NCI-H1092 (cell line): ENCODE measurements around the gene ITPKB.
"Not testable (repeated sequence)": the region's sequence is repeated elsewhere in the genome, so short reads cannot be mapped to it uniquely, and the experiment has no call there.

ENCODE experiments used
- DNase-seq: peaks from one replicate; lab custom pipeline; 2025; lab: John Stamatoyannopoulos, UW

The ITPKB gene

DNA sequence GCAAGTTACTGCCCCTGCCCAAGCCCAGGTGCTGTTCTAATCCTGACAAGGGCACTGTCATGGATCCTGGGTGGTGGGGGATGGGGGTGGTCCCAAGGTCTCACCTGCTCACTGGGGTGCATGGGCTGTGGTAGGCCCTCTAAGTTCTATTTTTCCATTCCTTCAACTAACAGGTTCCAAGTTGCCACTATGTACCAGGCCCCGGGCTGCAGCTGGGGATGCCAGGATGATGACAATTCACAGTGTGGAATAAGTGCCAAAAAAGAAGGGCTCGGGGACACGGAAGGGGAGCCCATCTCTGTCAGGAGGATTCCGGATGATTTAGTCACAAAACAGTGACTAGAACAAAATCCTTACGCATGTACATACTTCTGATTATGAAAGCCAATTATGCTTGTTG lies 114.6 kb downstream of the ITPKB start:
- no peak for DNase-seq

DNA sequence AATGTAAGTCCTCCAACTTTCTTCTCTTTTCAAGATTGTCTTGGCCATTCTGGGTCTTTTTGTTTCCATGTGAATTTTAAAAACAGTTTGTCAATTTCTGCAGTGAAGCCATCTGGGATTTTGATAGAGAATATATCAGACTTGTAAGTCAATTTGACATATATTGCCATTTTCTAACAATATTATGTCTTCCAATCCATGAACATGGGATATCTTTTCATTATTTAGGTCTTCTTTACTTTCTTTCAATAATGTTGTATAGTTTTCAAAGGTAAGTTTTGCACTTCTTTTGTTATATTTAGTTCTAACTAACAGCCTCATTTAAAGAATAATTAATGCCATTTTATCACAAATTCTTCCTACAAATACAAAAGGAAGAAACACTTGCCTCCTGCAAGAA lies 117.1 kb downstream of the ITPKB start:
- DNase-seq, result no peak

DNA sequence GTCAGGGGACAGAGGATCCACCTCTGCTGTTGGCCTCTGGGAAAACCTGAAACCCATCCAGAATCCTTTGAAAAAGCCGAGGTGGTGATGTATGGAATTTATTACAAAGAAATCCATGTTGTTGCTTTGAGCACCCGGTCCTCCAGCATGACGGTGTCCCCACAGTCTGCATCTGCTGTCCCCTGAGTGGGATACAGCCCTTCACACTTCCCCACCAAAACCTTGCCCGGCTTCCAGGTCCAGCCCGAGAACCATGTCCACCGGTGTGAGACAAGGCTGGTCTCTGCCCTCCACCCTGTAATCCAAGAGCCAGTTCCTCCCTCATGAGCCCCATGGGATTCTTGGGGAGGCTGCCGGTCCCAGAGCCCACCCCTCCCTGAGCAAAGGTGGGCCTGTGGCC lies 120.1 kb downstream of the ITPKB start:
- no peak for DNase-seq

DNA sequence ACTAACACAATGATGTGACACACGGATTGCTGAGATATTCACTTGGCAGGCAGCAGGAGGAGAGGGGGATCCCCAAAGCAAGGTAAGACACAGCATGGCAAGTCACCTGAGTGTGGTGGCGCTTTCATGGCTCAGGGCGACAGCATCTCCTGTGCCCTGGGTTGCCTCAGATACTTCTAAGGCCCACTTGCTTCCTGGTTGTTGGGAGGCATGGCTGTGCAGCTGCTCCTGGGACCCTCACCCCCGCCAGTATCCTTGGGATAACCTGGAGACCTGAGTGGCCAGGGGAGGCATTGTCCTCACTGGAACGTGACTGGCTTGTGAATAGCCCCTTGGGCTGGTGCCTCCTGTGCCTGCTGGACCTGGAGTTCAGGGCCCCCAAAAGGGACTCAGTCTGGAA lies 120.7 kb downstream of the ITPKB start:
- DNase-seq, result no peak

DNA sequence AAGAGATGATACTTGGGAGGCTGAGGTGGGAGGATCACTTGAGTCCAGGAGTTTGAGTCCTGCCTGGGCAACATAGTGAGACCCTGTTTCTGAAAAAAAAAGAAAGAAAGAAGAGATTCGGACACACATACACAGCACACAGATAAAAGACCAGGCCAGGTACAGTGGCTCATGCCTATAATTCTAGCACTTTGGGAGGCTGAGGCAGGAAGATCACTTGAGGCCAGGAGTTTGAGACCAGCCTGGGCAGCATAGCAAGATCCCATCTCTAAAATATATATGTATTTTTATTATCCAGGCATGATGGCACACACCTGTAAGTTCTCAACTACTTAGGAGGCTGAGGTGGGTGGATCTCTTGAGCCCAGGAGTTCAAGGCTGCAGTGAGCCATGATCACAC lies 121.4 kb downstream of the ITPKB start:
- DNase-seq, result not testable (repeated sequence)

DNA sequence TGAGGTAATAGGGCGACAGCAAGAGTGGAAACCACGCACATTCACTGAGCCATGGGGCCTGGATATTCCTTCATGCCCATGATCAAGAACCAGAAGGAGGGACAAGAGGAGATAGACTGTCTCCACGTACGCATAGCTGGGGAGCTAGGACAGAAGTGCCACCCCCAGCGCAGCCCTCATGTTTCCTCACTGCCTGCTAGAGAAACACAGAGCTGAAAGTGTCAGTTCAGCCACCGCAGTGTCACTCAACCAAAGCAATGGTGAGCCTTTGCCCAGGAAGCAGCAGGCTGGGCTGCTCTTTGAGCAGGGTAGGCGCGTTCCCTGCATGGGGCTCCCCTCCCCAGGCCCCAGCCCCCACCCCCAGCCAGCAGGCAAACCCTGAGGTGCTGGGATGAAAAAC lies 122.0 kb downstream of the ITPKB start:
- no peak for DNase-seq

DNA sequence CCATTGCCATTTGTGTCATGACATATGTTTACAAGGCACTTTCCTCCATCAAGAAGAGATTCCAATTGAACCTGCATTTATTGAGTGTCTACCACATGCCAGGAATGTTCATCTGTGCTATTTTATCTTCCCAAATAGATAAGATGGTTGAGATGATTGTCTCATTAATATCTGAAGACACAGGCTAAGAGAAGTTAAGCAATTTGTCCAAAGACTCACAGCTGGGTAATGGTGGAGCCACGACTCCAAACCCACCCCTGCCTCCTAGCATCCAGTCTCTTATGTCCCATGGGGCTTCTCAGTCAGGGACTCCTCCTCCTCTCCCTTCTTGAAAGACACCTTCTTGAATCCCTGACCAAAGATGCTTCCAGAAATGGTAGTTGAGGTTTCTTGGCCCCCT lies 122.4 kb downstream of the ITPKB start:
- no peak for DNase-seq

DNA sequence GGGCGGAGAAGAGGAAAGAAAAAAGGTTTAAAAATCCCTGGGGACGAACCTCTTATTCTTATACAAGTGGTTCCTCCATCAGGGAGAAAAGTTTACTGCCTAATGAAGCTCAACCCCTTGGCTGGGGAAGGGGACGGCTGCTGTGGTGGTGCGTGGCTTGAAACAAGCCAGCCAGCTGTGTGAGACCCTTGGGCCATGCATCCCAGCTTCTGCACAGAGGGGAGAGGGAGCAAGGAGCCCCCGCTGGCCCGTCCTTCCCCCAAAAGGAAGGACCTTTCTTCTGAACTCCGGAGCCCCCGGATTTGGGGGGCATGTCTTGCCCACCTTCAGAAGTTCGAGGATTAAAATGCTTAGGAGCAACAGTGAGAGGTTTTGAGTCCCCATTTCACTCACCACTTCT lies 123.2 kb downstream of the ITPKB start:
- no peak for DNase-seq

DNA sequence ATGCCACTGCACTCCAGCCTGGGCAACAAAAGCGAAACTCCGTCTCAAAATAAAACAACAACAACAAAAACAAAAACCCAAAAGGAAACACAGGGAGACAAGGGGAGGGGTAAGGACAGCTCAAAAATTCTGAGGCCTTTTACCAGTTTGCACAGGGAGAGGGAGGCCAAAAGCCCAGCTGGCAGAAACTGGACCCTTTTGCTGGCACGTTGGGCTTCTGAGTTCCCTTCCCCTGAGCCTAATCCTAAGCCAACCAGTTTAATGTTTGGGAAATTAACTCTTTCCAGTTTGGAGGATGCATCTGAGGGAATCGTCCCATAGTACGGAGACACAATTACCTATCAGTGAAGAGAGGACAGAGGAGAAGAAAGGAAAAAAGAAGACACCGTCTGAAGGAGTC lies 127.1 kb downstream of the ITPKB start:
- DNase-seq, result not testable (repeated sequence)

DNA sequence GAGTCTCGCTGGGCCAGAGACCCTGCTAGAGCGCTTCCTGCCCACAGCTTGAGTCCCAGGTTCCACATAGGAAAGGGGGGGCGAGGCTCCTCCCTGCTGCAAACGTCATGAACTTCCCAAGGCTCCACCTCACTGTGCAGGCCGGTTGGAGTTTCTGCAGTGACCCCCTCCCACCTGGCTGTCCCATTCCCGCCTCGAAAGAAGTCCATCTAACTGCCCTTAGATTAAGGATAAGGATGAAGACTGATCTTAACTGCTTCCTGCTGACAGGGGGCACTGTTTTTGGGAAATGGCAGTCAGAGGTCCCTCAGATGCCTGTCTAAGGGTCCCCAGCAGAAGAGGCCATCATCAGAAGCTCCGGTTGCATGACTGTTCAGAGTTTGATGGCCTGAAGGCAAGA lies 127.8 kb downstream of the ITPKB start:
- DNase-seq, result no peak

DNA sequence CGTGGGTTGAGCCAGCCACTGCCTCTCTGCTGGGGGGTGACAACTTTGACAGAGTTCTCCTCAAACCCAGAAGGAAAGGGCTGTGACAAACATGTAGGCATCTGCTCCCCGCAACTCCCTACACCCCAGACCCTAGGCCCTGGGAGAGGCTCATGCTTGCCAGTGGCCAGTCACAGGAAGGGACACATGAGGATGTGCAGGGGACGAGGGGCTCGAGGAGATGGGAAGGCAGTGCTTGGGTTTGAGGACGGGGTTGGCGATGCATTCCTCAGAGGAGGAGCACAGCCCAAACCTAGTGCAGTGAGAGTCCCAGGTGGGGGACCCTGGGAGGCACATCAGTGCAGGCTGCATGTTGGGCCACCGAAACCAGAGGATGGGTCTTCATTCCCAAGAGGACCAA lies 128.4 kb downstream of the ITPKB start:
- no peak for DNase-seq

DNA sequence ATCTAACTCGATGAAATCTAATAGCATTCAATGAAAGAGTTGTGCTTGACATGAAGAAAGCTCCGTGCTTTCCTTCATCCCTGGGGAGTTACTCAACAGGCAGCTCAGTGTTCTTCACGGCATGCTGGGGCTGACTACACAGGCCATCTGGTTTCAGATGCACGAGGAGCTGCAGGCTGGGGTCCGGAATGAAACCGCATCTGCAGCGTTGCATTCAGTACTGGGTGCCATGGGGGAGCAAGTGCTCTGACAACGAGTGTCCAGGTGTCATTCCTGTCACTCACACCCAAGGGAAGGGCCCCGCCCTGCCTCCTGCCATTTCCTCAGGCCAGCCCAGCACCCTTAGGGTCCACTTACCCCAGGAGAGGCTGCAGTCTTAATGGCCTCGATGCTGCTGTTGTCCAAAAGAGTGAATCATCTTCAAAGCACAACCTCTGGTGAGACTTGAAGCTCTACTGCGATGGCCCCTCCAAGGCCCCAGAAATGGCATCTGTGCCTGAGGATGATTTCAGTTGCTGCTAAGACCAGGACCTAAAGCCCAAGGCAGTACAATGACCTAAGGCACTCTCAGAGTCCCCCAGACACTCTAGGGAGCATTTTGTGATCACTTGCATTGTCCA lies 129.1 kb downstream of the ITPKB start:
- DNase-seq, result no peak

DNA sequence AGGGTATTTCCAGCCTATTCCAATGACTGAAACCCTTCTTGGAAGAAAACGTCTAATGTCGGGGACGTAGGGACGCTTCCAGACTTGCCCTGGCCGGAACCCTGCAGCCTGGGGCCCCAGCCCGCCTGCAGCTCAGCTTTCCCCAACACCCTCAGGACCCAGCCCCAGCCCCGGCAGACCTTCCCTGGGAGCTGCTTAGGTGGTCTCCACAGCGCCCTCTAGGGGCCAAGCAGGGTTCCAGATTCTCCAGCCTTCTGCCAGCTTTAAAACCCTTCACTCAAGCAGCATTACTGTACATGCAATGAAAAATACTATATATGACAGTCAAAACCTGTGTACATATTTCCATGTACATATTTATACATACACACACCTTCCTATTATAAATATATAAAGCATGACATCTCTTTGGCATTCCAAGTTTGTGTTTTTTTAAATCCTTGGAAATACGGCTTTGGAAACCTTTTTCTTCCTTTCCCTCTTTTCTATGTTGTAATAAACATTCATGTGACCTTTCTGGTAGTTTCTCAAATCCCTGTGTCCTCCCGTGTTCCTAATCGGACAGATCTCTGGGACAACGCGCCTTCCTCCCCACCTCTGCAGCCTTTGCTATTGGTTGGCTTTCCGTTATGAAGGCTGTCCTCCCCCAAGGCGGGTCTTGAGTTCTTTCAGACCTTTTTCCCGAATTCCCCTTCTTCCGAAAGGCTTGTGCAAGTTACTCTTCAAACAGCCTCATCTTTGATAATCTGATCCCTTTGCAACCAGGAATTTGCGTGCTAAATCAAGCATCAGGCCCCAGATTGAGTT lies 130.2 kb downstream of the ITPKB start:
- peak; percentile 69 for DNase-seq

DNA sequence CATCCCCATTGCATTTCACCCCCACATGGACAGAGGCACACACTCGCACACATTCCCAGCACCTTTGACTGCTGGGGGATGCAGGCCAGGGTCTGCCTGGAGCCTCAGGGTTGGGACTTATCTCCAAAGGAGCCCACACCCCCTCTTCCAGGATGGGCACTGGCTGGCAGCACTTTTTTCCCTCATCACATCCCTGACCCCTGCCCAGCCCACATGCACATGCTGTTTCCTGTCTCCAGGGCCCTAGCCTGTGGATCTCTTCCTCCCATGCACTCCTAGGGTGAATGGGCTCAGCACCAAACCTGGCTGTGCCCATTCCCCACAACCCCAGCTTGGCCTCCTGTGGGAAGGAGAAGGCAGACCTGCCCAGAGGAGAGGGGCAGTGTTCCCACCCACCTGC lies 131.3 kb downstream of the ITPKB start:
- no peak for DNase-seq

DNA sequence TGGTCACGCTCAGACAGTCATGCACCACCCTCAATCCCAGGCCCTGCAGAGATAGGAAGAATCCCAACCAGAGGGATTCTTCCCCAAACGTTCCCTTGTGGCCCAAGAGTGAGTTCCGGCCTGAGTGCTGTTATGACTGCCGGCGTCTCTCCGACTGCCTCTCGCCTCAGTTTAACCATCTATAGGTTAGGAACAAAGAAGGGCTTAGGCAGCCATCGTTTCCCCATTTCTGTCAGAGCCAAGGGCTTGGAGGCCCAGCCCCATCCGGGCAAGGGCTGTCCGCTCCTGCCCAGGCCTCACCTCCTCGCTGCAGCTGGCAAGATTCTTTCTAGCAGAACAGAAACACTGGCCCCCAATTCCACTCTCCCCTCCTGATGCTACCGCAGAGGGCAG lies 131.8 kb downstream of the ITPKB start:
- no peak for DNase-seq

DNA sequence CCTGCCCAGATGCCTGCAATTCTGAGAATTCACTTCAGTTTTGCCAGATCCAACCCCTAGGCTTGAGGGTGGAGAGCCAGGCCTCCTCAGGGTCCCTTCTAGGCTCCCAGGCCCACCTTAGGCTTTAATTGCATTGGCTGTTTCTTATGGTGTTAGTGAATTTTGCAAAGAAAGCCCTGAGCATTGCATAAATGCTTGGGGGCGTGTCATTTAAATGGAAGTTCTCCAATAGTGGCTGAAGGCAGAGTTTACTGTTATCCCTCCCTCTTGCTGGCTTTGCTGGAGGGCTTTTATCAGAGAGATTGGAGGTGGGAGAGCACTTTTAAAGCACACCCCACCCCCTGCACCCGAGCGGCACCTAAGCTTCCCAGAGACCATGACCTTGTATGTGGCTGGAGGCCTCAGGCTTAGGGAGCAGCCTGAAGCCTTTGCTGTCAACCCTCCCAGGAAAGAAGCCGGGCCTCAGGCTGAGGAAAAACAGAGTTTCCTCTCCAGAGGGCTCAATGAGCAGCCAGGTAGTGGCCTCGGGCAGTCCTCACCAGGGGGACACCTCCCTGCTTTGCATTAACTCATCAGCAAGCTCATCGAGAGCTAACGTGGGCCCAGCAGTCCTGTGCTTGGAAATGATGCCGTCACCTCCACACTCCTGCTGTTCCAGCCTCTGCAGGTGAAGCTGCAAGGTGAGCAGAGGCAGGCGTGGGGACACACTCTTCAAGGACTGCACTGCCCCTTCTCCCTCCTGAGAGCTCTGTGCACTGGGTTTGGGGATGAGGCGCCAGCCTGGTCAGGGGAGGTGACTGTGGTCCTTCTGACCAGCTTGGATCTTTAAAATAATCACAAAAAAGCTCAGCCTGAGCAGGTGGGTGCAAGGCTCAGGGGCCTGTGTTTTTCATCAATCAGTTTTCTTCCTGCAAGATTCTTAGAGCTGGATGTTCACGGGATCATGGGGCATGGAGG lies 132.5 kb downstream of the ITPKB start:
- no peak for DNase-seq

DNA sequence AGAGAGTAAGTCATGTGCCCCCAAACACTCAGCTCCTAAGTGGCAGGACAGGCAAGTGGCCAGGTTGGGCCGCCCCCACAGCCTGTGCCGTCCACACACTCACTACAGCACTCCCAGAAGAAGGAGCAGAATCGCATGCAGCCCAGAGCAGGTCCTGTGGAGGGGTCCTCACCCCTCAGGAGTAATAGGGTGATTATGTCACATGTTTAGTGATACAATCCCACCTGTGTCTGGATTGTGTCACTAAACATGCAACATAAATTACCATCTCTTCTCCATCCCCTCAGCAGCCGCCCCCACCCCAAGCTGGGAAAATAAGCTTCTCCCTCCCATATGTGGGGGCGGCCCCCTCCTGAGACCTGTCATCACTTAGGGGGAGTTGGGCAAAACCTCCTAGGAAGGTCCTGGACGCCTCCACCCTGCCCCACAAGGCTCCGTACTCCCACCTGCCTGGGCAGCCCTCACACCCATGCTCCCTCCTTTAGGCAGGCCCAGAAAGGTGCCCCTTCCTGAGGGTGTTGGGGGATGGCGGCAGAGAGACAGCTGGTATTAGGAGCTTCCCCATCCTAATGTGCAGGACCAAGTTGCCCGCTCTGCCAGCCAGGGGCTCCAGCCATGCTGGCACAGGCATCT lies 133.6 kb downstream of the ITPKB start:
- DNase-seq, result no peak

DNA sequence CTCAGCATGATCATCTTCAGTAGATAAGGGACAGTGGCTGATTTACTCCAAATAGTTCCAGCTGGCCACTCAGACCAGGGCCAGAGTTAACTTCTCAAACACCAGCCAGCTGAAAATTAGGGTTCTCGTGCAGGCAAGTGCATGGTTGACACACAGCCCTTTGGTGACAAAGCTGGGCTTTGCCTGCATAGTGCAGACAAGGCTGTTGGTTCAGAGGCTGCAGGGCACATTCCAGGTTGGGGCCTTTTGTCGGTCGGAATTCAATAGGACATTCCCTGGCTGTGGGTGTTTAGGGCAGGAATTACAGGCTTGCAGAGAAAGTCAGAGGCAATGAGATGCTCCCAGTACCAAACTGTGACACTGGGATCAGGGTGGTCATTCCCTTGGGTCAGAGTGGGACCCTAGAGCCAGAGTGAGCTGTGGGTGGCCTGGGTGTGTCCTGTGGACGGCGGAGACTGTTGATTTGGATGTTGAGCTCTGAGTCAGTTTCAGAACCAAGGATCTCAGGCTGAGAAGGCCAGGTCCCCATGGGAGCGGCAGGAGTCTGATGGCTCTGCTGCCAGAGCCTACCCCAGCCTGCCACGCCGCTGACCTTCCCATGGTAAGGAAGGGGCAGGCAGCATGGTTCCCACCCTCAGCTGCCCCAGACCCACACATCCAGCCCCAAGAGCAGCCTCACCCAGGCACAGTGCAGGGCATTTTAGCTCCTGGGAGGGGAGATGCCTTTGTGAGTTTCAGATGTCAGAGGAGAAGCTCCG lies 134.3 kb downstream of the ITPKB start:
- no peak for DNase-seq

DNA sequence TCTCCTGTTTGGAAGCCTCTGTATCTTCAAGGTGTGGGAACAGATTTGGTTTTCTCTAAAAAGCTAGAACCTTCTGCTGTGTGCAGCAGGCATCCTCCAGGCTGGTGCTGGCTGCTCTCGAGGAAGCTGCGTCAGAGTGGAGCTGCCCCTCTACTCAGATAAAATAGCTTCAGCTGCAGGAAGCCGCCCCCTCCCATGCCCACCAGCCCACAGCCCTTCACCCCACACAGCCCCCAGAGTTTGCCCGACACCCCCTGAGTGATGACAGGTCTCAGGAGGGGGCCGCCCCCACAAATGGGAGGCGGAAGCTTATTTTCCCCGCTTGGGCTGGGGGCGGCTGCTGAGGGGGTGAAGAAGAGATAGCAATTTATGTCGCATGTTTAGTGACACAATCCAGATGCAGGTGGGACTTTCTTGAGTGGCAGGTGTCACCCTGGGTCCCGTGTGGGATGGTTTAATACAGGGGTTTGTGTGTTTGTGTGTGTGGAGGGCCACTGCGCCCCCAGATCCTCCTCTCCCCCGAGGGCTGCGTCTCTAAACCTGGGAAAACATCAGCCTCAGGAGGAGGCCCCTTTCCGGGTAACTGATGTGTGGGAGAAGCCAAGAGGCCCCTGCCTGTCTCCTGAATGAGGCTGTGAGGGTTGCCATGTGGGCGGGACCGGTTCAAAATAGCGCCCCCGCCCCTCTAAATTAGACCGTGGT lies 135.1 kb downstream of the ITPKB start:
- no peak for DNase-seq

DNA sequence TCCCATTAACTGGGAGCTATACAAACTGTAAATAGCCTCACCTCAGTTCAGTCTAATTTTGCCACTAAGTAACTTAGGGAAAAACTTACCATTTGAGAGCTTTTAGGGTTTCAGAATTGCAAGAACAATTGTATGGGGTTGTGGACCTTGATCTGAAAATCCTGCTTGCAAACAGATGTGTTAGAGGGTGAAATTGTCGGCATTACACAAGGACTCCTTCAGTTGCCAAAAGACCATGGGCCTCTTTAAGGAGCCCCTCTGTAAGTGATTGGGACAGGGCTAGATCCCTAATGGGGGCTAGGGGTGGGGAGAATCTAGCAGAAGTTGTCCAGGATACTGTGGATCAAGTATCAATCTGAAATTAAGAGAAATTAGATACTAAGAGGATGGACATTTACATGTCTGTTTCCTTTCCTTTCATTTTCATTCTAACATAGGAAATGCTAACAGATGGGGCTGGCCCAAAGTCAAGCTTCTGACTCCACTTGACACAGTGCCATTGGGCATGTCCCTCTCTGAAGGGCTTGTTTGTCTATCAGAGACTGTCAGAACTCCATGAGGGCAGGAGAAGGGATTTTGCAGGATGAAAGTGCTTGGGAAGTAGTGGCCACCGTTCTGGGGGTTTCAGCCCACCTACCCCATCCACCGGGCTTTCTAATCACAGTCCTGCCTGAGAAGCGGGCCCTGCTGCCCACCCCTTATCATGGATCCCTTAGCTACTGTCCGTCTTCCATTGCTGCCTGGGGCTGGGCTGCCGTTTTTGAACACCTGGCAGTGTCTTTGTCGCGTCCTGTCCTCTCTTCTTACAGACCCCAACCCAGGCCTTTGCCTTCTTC lies 135.8 kb downstream of the ITPKB start:
- no peak for DNase-seq
